HG03342 (cell line): ENCODE results near the gene SIRT7.

Experiments
- ATAC-seq: cut with Tn5 transposase; IDR thresholded peaks from one replicate; pipeline ENCODE4 v1.9.1; 2021; ENCODE audit warnings: mild to moderate bottlenecking, moderate library complexity; ENCODE audit not compliant: unreplicated experiment

The SIRT7 gene

DNA sequence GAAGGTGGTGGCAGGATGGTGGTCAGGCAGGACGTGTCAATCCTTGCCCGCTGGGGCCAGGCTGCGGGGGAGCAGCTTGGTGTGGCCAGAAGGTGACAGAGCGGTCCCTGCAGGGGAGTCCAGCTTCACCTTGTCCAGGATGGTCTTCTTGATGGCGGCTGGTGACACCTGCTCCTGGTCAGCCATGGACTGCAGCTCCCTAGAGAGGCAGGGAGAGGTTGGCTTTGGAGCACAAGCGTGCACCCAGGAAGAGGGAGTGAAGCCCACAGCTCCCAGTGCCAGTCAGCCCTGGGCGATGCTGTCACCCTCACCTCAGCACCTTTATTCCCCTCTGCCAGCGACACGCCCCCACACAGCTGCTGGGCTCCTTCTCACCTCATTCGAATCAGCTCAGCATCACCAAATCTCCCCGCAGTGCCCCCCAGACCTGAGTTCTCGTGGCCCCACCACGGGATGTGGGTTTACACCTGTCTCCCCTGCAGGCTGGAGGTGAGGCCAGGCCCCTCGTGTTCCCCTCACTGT is 15.3 kb upstream of the SIRT7 start:
- no peak for ATAC-seq

GRCh38 chr17:81932333-81932983 is 14.5 kb upstream of the SIRT7 start:
- no peak for ATAC-seq

DNA sequence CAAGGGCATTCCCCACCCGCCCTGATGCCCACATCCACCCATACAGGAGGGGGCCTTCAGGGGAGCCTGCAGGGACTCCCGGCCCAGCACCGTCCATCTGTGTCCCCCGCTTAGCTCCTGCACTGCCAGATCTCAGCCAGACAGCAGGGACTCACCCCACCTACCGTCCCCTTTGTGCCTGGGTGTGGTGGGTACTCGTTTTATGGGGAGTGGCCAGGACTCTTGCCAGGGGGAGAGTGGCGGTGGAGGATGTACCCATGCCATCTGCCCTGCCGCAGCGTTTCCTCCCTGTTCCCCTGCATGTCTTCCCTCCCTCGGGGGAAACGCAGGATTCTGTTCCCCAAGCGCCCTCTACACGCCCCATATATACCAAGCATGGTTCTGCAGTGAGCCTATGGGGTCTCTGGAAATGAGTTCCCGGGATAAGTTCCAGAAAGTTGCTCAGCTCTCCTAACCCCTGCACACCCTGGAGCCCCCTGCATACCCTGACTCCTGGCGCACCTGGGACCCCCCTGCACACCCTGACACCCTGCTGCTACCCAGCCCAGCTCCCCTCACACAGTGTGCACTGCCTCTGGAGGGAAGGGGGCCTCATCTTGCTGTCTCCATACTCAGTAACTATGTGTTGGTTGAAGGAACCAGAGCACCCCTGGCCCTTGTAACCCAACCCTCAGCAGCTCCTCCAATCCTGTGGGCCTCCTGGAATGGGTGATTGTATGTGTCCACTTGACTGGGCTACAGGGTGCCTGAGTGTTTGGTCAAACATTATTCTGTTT is 13.8 kb upstream of the SIRT7 start:
- ATAC-seq: no peak

DNA sequence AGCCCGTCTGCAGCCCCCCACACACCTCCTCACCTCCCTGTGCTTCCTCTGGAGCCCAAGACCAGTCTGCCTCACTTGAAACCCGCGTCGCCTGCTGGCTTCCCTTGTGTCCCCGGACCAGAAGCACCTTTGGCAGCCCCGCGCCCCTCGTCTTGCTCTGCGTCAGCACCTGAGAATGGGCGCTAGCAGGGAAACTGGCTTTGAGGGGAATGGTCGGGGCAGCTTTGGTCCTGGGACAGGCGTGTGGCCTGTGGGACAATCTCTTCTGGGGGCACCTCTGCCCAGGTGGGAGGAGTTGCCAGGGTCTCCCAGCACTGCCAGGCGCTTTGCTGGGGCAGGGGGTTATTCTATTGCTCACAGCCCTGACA is 13.2 kb upstream of the SIRT7 start:
- ATAC-seq: no peak

- no peak for ATAC-seq
Observed at GRCh38 chr17:81930142-81931125, 12.5 kb upstream of the SIRT7 start.

DNA sequence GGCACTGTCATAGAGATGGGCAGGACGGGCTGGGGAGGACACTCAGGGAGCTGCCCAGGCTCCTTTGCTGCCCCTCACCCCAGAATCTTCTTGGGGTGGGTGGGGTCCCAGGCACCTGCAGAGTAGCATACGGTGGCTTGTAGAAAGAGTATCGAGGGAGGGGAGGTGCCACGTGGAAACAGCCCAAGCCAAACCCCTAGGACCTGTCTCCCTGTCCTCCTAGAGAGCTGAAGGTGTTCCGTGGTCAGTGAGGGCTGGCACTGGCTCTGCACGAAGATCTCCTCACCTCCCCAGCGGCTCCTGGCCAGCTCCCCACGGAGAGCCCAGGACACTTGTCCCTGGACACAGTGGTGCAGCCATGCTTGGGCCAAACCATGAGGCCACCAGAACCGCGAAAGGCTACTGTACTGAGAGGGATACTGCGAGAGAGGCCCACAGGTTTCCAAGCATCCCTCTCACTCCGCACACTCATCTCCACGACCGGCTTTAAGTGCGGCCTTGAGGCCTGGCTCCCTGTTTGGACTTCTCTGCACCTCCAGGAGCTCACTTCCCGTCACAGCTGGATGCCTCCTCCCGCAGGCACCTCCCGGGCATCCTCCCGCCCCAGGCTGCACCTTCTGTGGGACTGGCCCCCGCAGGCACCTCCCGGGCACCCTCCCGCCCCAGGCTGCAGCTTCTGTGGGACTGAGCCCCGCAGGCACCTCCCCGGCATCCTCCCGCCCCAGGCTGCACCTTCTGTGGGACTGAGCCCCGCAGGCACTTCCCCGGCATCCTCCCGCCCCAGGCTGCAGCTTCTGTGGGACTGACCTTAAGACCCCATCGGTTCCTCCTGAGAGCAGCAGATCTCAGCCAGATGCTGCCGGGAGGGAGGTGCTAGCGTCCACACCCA is 11.5 kb upstream of the SIRT7 start:
- no peak for ATAC-seq

GRCh38 chr17:81928544-81929252 is 10.7 kb upstream of the SIRT7 start:
- no peak for ATAC-seq

DNA sequence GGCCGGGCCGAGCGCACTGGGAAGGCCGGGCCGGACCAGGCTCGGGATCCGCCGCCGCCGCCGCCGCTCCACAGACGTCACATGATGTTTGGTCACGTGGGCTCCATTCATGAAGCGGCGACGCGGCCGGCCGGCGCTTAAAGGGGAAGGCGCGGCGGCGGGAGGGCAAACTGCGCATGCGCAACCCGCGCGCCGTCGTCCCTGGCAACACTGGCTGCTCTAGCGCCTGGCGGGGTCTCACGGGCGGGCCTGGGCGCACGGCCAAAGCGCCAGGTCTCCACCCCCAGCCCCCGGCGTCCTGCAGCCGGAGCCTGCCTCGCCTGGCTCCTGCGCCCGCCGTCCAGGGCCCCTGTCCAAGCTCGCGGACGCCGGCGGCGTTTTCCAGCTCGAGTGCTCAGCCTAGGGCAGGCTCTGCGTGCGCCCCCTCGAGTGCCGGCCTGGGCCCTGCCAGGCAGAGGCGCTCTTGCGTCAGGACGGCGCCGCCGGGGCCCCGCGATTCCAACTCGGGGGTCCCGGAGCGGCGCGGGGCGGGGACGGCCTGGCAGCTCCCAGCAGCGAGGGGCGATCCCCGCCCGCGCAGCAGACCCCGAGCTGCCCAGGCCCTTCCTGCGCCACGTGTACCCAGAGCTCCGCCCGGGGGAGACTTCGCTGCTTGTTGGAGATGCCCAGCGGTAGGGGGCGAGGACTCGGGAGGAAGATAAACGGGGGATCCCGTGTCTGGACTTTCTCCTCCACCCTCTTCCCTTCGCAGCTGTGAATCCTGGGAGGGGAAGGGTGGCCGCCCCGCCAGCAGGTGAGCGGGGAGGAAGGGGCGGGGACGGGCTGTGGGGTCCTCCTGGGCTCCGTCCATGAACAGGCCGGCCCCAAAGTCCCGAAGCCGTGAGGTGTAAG is 9.9 kb upstream of the SIRT7 start, which contains the start of gene MAFG:
MAFG (minus strand) TSS at position 83 of the 891 bp plus-strand sequence. CDS start 4,550 bp downstream, outside the sequence.
- ATAC-seq: peak; percentile 61

GRCh38 chr17:81927152-81927652 is 9.2 kb upstream of the SIRT7 start:
- peak; percentile 3 for ATAC-seq

- ATAC-seq: peak; percentile 20
Observed at GRCh38 chr17:81926451-81927151, 8.6 kb upstream of the SIRT7 start.

DNA sequence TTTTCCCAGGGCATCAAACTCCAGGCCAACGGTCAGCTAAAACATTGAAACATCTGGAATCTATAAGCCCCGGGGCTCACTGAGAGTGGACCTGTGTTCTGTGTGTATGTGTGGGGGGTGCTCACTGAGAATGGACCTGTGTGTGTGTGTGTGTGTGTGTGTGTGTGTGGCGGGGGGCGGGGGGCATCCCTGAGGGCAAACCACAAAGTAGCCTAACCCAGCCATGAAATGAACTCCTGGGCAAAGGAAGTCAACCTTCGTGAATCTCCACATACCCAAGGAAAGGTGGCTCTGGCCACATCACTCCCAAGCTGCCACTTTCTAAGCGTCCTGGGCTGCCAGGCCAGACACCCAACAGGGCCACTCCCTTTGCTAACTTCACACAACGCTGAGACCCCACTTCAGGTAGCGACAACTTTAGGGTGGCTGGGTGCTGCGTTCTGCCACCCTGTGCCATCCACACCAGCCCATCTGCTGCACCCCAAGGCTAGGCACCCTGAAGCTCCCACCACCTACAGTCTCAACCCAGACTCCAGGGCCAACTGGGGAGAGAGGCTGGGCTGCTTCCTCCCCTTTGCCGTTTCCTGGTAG is 8.0 kb upstream of the SIRT7 start:
- ATAC-seq: no peak

- no peak for ATAC-seq
Observed at GRCh38 chr17:81924557-81925532, 6.9 kb upstream of the SIRT7 start.

DNA sequence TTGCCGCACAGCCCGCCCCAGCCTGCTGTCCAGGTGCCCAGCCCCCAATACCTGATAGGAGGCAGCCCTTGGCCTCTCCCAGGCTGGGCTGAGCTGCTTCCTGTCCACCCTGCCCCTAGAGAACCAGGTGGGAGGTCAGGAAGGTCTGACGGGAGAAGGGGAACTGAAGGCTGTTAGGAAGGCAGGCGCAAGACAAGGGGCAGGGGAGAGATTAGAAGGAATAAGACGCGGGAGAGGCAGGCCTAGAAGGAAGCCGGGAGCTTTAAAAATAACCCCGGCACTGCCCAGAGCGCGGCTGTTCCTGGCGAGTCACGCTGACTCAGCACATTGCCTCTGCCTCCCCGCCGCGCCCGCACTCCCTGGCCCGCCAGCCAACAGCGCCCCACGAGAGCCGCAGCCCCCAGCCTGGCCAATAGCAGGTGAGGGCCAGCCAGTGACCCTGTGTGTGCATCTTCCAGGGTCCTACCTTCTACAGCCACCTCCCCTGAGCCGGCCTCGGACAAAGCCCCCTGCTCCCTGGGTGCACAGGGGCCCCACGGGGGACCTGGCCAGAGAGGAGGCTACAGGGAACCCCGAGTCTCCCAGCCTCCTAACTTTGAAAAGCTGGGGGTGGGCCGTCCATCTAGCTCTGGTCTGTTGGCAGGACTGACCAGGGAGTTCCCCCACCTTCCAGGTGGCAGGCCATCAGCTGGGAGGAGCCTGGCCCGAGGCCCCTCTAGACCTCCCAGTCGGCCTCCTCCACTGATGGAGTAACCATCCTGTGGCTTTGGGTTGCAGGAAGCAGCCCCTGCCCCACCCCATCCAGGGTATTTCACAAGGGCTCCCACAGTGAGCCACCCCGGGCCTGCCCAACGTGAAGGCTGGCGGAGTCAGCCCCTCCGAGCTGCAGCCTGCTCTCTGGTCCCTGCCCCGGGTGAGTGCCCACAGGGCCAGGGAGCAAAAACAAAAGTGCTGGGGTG is 5.6 kb upstream of the SIRT7 start:
- no peak for ATAC-seq

DNA sequence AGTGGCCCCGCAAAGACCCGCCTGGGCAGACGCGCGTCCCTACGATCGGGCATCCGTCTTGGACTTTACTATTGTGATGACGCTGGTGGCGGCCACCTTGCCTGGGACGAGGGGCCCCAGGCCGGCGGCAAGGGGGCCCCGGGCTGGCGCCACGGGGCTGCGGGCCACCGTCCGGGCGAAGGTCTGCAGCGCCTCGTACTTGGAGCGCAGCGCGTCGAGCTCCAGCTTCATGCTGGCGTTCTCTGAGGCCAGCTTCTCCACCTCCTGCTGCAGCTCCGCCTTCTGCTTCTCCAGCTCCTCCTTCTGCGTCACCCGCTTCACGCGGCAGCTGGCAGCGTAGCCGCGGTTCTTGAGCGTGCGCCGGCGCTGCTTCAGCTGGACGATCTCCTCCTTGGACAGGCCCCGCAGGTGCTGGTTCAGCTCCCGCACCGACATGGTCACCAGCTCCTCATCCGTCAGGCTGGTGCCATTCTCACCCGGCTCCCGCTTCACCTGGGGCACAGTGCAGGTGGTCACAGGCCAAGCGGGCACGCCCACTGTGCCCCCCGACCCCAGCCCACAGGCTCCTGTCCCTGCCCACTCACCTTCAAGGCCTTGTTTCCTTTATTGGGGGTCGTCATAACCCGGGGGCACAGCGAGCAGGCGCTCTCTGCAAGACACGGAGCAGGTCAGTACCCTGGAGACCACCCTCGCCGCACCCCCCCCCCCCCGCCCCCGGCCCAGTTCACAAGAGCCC is 4.8 kb upstream of the SIRT7 start:
- no peak for ATAC-seq
